CD4-positive, alpha-beta T cell treated with Interleukin-15 for 1 hour (primary cell): ENCODE data around the gene NCKAP5.

Experiments
- DNase-seq: peaks from one replicate; pipeline ENCODE4 v3.0.0-alpha.2; 2020

The NCKAP5 gene

DNA sequence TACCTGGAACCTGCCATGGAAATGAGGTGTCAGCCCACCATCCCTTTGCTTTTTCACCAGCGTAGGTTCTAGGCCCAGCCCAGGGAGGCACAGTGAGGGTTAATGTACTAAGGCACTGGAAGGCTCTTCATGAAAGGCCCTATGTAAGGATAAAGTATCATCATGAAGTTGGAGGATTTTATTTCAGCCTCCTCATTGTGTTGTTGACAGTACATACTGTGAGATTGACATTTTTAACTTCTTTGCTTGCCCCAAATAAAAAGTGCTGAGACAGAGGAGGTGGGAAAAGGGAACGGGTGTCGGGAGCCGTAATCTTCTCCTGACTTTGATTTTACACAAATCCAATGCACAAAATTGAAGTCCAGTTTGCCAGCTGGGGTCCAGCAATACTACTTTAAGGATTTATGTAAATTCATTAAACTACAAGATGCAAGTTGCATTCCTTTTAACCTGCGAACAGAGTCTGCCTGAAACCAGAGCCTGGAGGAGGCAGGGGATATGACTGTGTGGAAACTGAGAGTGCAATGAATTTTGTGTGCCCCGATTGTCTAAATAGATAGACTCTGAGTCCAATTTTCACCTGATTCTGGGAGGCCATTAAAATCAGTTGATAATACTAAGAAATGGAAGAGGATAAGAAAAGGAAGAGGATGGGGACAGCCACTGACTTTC lies 5.4 kb upstream of the NCKAP5 start:
- DNase-seq: no peak

DNA sequence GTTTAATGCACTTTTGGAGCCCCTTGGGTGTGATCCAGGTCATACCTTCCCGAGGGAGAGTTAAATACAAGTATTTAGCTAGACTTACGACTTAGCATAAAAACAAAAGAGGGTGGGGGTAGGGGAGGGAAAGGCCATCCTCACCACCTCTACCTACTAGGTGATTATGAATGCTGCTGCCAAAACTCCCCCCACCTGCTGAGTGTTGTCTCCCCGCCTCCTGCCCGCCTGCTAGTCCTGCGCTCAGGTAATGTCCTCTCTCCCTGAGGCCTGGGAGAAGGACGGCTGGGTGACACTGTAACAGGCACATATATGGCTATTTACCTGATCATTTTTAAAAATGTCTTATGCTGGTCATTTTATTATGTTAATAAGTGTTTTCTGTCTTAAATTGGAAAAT lies 3.0 kb upstream of the NCKAP5 start:
- no peak for DNase-seq

DNA sequence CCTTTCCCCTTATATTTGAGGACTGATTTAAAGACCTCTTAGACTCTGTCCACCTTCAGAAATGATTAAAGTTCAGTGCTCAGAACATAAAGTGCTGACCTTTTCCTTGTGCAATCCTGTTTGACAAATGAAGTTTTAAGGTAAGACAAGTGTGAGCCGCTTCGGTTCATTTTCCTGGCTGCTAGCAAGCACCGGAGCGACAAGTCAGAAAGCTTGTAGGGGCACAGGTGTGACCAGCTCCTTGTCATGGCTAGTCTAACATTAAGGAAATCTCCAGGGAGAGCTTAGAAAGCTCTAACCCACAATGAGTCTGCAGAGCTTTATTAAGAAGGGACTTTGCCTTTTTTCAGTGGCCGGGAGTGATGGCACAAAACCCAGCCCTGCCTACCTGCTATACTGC lies 2.3 kb upstream of the NCKAP5 start:
- no peak for DNase-seq

DNA sequence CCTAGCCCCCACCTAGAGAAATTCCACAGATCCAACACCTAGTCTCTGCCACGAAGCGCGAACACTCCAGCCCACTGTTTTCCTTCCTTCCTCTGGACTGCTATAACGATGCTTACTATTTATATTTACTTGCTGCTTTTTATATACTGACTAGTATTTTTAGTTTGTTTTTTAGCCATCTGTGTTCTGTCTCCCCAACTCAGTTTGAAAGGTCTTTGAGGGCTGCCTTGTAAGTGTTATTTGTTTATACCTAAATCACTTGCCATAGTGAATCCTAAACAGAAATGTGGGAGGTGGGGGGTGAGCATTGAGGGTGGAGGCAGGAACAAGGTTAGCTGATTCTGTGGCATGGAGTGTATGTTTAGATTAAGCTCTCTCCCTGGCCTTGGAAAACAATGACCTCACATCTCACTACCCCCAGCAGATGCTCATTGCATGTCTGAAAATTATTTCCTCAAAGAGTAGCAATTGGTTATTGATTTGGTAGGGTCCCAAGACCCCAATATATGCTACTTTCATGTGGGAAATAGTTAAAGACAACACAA lies 1.1 kb upstream of the NCKAP5 start:
- no peak for DNase-seq

DNA sequence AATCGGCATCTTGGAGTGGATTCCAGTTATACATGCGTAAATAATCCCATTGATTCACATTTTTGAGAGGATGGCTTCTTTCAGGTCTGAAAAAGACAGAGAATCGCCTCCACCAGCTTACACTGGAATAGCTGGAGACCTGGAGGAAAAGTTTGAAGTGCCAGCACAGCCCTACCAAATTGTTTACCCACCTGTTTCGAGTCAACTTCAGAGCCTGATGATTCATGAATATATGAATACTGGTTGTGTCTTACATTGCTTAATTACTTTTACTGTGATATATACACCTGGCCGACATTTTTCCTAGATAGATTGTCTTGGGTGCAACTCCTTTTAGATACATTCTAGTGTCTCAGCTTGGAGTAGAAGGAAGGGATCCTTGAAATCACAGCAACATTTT lies 335 bp upstream of the NCKAP5 start:
- DNase-seq: no peak

DNA sequence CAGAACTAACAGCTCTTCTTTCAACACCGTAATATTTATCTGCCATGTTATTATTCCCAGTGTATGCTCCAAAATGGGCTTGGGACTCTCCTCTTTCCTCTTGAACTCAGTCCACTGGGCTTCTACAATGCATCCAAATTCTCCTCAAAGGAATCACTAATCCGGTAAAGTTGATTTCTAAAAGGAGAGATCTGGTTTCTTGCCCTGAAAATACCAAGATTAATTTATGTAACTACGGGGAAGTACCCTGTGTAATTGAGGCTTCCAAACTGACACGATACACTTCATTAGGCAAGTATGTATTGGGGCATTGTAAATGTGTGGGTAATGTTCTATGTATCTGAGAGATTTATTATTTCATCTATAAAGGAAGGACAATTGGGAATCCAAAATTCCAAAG lies 5.7 kb downstream of the NCKAP5 start:
- DNase-seq: no peak

DNA sequence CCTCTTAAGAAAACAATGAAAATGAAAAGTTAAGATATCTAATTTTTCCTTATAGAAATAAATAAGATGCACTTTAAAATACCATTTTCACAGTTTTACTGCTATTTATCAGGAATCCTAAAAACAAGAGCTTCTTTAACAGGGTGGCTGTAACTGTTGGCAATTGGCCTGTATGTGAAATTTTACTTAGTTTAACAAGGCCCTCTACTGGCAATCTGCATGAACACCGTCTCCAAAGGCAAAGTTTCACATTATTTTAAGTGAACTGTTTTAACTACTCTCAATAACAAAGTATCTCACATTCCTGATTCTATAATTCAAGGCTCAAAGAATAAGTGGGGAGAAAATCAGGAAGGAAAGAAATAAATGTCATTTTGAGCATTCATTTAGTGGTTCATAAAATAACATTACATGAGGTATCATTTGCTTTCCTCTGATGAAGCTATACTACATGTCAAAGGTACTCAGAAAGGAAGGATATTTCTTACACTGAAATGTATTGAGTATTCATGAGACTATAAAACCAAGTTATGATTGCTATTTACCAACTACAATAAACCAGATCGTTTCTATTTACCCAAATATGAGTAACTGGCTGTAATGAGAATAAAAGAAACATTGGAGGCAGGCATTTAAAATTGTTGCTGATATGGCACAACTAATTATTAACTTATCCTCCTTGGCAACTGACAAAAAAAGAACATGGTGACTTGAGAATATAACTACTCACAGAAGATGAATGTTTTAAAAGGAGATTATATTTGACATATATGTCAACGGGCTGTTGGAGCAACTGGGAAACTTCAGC lies 7.0 kb downstream of the NCKAP5 start:
- DNase-seq: no peak

DNA sequence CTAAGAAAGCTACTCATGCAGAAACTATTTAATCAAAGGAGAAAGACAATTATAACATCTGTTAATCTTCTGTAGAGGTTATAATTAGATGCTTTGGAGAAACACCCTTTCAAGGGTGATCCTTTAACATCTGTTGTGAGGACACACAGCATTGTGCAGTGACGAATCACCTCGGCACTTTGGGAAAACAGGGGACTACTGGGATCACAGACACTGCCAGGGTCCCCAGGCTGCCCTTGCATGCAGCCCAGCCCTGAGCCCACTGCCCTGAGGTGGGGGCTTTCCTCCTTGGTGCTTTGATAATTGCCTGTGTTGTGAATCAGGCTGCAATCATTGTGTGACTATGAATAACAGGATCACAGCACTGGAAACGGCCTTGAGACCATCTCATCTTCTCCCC lies 10.6 kb downstream of the NCKAP5 start:
- no peak for DNase-seq

DNA sequence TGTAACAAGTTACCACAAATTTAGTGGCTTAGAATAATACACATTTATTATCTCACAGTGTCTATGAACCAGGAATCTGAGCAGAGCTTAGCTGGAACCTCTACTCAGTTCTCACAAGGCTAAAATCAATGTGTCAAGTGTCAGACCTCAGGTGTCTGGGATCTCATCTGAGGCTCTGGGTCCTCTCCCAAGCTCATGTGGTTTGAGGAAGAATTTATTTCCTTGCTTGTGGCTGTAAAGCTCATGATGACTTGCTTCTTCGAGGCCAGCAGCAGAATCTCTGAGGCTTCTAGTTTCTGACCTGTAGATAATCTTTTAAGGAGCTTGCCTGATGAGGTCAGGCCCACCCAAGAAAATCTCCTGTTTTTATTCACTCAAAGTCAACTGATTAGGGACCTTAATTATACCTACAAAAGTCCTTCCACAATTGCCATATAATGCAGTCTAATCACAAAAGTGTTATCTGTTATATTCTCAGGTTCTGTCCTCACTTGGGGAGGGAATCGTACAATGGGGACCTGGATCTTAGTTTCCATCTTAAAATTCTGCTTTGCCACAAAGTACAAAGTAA lies 14.3 kb downstream of the NCKAP5 start:
- DNase-seq: no peak

DNA sequence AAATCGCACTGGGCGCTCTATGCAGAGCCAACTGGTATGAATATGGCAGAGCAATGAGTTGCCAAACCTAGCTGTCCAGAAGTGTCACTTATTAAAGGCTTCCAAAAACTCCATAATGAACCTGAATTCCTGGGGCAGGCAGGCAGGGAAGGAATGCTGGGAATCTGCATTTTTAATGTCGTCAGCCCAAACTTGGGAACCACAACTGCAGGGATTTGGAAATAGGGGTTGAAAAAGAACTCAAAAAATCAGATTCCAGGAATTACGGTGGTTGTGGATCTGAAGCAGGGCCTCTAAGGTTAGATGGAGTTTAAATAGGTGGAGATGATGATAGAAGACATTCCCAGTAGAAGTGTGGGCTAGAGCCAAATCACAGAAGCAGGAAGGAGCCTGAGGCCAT lies 15.0 kb downstream of the NCKAP5 start:
- DNase-seq: no peak

DNA sequence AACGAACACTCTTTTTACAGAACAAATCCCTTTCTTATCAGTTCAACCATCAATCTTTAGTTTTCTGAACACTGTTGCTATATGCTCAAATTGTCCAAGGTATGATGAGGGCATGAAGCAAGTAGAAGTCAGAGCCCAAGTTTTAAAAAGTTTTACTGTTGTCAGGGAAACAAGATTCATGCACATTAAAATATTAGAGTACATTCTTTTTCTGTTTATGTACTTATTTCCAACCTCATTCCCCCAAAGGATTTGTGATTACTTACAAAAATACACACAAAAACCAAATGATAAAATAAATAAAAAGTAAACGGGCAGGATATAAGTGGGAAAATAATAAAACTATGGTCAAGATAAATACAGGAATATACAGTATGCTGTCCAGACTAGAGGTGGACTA lies 15.4 kb downstream of the NCKAP5 start:
- DNase-seq: no peak

DNA sequence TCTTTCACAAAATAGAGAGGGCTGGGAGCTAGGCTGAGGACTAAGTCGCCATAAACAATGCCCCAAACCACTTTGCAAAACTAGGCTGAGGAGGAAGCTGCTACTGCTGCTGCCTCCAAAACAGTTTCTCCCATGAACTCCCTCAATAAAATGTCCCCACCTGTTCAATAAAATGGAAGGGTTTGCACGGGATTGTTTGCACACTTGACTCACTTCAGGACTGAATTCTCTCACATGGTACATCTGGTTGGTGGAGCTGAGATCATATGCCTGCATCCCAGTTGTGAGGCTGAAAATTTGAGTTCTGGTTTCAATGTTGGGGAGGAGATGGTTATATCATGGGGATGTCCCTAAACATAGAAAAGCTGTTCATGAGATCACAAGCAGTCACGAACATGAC lies 26.5 kb downstream of the NCKAP5 start:
- DNase-seq: no peak

DNA sequence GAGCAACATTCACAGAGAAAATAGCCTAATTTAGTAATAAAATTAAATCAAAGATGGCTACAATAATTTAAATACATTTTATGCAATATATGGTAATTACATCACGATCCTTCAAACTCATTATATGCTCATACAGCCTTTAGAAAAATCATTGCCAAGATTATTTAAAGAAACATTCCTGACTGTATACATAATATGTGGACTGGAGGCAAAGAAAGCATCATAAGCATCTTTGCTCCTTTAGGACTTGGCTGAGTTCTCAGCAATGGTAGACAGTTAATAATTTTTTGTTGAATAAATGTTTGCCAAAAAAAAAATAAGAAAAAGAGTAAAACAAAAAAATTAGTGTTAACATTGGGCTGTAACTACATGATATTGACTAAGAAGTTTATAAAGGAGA lies 26.9 kb downstream of the NCKAP5 start:
- DNase-seq: no peak

DNA sequence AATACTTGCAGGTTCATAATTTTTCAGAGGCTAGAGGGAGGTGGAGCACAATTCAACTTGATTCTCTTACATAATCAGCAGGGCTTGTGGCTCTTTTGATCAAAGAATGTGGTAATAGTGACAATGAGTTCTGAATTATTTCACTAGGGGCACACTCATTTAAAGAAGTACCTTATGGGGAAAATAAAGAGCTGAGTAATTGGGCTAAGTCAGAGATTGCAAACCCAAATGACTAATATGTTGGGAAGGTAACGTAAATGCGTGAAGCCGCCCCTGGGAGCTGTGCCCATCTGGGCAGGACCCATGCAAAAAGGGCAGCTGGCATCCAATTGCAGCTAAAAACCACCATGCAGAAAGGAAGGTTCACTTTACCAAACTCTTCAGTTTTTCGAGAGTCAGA lies 35.3 kb downstream of the NCKAP5 start:
- DNase-seq: no peak

DNA sequence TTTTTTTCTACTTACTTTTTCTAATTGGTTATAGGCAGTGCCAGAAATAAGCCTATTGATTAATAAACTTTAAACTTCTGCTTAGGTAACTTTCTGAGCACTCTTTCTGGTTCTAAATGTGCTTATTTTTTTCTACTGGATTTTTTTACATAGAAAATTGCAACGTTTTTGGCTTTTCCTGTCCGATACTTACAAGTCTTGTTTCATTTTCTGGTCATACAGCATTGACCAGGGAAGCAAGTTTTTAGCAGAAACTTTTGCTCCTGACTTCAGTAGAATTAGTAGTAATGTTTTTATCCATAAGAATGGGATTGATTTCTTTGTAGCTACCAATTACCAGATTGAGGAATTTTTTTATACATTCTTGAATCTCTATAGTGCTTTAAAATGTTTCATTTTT lies 36.9 kb downstream of the NCKAP5 start:
- no peak for DNase-seq

DNA sequence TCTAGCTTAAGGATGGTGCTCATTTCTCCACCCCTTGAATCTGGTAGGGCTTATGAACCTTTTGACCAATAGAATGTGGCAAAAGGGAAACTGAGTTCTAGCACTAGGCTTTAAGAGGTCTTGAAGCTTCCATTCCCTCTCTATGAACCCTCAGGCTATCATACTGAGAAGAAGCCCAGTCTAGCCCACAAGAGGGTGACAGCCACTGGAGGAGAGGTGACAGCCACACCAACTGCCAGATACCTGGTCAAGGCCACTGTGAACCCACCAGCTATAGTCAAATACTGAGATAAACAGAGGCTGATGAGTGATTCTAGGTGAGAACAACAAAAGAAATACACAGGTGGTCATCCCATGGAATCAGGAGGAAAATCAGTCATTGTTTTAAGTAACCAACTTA lies 37.6 kb downstream of the NCKAP5 start:
- DNase-seq: no peak

DNA sequence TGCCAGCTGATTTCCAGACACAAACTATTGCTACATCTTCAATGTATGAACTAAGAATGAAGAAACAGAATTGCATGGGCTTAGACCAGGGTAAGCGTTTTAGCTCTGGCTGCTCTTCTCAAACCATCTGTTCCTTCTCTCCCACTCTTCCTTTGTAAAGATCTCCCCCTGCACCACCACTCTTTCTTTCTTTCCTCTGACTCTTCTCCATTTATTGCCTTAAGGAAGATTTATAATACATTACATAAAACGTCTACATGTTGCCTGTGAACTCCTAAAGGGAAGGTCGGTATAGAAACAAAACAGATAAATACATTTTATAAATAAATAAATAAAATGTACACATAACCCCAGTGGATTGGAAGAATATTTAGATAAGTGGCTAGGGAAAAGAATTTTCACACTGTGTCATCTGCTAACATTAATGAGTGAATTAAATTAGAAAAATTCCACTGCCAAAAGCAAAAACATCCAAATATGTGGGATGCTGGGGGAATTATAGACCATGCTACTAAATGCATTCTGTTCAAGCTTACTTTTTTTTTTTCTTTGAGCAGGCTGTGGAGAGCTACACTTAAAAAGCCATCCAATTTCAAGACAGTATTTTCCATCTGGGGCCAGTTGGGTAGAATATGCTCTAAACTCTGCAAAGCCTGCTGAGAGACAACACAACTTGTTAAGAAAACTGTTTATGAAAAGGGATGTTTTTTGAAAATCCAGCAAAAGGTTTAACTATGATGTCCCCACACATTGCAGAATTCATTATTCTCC lies 41.5 kb downstream of the NCKAP5 start:
- no peak for DNase-seq

DNA sequence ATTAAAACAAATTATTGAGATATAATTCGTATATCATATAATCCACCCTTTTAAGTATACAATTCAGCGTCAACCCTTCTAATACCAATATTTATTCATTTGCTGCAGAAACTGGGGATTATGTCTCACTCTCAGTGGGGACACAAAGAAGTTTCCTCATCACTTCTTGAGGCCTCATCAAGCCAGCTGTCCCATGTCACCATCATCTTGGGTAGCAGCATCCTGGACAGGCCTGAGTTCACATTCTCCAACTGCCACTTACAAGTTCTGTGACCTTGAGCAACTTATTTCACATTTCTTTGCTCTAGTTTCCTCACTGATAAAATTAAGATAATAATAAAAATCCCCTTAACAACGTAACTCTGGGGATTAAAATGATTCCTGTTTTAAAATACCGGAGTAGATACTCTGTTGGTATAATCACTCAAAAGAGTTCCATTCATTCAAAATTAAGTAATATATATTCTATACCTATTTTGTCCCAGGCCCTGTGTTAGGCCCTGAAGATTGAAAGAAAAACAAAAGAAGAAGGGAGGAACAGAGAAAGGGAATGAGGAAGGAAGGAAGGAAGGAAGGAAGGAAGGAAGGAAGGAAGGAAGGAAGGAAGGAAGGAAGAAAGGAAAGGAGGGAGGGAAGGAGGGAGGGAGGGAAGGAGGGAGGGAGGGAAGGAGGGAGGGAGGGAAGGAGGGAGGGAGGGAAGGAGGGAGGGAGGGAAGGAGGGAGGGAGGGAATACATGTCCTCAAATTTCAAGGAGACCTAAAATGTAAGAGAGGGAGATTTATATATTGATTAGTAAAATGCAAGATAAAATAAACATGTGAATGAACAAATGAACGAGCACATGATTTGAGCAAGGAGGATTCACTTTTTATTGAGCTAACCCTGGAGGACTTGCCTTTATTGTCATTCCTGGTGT lies 42.4 kb downstream of the NCKAP5 start:
- DNase-seq: no peak

DNA sequence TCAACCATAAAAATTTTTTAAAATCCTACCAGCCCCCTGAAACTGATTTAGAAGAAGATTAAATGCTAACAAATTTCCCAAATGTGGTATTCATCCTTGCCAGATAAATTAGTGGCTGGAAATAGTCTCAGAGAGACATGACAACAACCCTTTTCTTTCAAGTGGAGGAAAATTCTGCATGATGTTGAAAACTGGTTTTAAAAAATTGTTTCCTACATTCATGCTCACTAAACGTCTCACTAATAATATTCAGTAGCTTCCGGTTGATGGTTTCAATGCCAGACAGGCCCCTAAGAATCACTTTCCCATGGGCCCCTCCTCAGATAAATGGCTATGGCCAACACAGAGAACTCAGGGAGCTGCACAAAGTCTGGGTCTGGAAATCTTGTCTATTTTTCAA lies 43.2 kb downstream of the NCKAP5 start:
- no peak for DNase-seq

DNA sequence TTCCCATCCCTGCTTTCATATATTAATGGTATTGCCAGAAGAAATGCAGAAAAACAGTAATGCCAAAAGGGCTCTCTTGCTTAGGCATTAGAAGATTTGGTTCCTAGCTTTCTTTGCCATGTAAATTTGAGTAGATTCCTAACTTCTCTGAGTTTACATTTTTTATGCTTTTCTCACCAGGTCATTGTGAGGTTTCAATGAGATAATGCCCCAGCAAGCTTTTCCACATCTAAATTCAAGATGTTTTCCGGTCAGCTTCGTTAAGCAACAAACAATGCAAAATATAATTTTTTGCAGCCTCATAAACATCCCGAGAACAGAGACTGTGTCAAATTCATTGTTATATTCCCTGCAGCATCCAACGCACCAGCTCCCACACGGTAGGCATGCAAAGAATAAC lies 44.9 kb downstream of the NCKAP5 start:
- no peak for DNase-seq

DNA sequence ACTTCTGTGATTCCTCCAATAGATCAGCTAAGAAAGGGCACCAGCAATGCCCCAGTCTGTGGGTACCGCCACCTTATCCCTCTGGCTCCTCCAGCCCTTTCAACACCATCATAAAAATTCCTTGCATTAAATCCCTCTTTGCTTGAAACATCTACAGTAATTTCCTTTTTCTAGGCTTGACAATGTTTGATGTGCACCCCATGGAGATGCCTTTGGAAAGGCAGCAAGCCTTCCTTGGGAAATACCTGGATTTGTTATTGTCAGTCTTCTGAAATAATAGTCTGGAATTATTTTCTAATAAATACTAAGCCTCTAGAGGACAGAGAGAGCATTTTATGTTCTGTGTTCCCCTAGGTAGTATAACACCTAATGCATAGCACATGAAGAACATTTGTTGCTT lies 46.1 kb downstream of the NCKAP5 start:
- DNase-seq: no peak

DNA sequence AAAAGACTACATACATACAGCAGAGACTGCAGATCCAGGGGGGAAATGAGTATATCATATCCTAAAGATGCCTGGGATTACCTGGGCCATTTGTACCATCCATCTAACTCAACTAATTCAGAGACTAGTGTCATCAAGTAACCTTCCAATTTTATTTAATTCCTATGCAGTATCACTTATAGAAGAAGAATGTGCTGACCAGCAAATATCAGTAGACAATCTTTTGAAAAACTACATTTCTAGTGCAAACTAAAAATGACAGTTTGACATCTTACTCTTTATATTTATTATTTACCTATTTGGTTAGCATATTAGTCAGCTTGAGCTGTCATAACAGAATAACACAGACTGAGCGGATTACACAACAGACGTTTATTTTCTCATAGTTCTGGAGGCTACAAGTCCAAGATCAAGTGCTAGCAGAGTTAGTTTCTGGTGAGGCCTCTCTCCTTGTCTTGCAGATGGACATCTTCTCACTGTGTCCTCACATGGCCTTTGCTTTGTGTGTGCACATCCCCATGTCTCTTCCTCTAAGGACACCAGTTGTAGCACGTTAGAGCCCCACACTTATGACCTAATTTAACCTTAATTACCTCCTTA lies 47.0 kb downstream of the NCKAP5 start:
- DNase-seq: no peak
